Measurements from ENCODE around the gene RAB40C.
A peak's percentile ranks its signal among the peaks of the same experiment; 100 is the strongest.

Gene RAB40C

GRCh38 chr16:668519-669171 lies 78.8 kb downstream of the RAB40C start:
- intact Hi-C loops (cut with DNase I): no loop called here
- no peak for DNase-seq

- DNase-seq: no peak
- intact Hi-C loops (cut with DNase I): no loop called here
Observed at GRCh38 chr16:669666-670065, 79.8 kb downstream of the RAB40C start.

- no peak for DNase-seq
- intact Hi-C loops (cut with DNase I): no loop called here
Observed at GRCh38 chr16:670485-671352, 80.9 kb downstream of the RAB40C start.

DNA sequence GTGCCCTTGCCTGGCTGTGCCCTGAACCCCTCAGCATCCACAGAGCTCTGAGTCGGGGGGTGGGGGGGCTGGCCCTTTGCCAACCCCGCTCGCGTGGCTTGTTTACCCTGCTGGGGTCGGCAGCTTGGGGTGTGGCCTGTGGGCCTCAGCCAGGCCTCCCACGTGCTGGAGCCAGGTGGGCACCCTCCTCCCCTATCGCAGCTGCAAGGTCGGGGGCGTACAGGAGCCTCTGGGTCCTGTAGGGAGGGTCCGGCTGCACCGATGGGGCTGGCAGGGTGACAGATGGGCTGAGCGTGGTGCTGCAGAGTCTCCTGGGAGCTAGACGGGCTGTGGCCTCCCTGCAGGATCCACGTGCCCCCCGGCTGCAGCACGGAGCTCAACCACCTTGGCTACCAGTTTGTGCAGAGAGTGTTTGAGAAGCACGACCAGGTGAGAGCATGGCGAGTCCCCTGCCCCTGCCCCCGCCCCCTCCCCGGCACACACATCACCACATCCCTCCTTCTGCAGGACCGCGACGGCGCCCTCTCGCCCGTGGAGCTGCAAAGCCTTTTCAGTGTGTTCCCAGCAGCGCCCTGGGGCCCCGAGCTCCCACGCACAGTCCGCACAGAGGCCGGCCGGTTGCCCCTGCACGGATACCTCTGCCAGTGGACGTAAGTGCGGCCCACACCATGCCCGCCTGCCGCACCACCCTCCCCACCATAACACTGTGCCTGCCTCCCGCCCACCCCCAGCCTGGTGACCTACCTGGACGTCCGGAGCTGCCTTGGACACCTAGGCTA lies 81.7 kb downstream of the RAB40C start:
- no peak for DNase-seq
- intact Hi-C loops (cut with DNase I): no loop called here

GRCh38 chr16:672371-672770 lies 82.5 kb downstream of the RAB40C start:
- intact Hi-C loops (cut with DNase I): no loop called here

DNA sequence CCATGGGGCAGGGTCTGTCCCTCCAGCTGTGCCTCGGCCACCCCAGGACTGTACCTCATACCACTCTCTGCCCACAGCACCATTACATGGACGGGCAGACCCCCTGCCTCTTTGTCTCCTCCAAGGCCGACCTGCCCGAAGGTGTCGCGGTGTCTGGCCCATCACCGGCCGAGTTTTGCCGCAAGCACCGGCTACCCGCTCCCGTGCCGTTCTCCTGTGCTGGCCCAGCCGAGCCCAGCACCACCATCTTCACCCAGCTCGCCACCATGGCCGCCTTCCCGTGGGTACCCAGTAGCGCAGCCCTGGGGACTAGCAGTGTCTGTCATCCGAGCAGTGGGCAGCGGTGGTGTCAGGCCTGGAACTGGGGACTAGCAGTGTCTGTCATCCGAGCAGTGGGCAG lies 83.0 kb downstream of the RAB40C start:
- intact Hi-C loops (cut with DNase I): no loop called here
- no peak for DNase-seq

More at GRCh38 chr16:672371-672770, 82.5 kb downstream of the RAB40C start:
- no peak for DNase-seq

DNA sequence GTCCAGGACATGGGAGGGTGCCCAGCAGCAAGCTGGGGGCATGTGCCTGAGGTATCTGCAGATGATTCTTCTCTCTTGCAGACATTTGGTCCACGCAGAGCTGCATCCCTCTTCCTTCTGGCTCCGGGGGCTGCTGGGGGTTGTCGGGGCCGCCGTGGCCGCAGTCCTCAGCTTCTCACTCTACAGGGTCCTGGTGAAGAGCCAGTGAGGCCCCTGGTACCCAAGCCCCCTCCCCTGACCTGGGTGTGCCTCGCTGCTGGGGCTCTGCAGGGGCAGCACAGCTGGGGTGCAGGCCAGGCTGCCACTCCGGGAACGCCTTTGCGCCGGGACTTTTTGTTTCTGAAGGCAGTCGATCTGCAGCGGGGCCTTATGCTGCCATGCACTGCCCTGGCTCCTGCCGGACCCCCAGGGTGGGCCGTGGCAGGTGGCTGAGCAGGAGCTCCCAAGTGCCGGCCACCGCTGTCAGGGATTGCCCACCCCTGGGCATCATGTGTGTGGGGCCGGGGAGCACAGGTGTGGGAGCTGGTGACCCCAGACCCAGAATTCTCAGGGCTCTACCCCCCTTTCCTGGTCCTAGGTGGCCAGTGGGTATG lies 83.6 kb downstream of the RAB40C start:
- DNase-seq: no peak
- intact Hi-C loops (cut with DNase I): no loop called here

DNA sequence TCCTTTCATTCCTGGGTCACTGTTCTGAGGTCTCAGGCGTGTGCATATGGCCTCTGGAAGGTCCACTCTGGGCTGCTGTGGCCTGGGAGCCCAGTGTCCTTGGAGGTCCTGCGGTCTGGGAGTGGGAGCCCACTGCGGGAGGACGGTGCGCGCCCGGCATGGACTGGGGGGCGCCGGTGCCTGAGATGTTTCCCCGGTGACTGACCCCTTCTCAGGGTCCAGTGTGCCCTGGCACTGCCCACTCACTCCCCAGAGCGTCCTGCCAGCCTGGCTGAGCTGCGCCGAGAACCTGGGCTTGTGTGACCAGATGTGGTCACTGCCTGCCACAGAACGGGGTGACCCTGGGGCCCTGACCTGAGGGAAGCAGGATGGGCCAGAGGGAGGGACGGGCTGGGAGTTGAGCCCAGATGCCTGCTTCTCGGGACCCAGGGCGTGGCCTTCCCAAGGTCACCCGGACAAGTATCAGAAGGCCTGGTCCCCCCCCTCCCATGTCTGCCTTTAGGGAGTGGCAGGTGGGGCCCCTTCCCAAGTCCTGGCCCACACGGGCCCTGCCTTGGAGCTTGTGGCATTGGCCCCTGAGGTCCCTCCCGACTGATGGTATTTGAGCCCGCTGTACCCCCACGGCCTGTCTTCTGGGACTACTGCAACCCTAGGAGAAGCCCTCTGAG lies 84.5 kb downstream of the RAB40C start:
- intact Hi-C loops (cut with DNase I): no loop called here
- DNase-seq: no peak

DNA sequence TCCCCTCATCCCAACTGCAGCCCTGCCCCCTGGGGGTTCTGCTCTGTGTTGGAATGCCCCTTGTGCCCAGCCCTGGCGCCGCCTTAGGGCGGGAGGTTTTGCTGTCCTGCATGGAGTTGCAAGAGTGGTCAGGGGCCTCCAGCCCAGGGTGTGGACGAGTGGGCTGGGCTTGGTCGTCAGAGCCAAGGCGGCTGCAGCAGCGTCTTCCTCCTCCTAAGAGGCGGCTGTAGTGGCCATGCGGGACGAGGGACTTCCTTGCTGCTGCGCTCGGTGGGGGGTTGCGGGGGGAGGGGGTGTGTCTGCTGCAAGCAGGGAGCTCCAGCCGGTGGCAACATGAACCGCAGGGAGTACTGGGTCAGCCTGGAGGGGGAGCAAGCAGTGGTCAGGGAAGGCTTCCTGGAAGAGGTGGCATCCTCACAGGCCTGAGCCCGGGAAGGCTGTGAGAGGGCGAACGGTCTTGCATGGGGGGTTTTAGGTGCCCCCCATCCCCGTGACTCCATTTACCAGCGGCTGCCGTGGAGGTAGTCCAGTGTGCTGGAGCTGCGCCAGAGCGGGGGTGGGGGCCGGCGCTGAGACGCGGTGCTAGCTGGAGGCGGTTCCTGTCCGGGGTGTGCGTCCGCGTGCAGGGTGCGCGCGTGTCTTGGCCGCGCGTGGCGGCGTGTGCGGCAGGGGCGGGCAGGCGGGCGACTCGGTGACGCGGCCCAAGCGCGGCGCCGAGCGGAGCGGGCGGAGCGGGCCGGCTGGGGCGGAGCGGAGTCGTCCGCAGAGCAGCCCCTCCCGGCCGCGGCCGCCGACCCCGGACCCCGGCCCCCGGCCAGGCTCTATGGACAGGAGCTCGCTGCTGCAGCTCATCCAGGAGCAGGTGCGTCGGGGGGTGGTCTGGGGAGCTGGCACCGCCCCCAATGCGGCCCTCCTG lies 85.4 kb downstream of the RAB40C start, which contains the start of gene RHBDL1:
Gene RHBDL1, plus strand, starts transcription at position 704 of the 916 bp plus-strand sequence. Its CDS starts 120 bp downstream, at position 824.
- DNase-seq: peak in 34 of 42 donors; percentile 21 to 76 (median 55)
- intact Hi-C loops (cut with DNase I): no loop called here

- DNase-seq: no peak
- intact Hi-C loops (cut with DNase I): no loop called here
Observed at GRCh38 chr16:675884-676564, 86.2 kb downstream of the RAB40C start.

DNA sequence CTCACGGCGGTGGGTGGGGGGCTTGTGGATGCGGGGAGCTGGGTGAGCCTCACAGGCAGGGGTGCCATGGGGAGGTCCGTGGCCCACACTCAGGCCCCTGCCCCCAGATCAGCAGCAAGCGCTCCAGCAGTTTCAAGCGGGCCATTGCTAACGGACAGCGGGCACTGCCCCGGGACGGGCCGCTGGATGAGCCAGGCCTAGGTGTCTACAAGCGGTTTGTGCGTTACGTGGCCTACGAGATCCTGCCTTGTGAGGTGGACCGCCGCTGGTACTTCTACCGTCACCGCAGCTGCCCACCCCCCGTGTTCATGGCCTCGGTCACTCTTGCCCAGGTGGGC lies 86.7 kb downstream of the RAB40C start:
- no peak for DNase-seq
- intact Hi-C loops (cut with DNase I): no loop called here

DNA sequence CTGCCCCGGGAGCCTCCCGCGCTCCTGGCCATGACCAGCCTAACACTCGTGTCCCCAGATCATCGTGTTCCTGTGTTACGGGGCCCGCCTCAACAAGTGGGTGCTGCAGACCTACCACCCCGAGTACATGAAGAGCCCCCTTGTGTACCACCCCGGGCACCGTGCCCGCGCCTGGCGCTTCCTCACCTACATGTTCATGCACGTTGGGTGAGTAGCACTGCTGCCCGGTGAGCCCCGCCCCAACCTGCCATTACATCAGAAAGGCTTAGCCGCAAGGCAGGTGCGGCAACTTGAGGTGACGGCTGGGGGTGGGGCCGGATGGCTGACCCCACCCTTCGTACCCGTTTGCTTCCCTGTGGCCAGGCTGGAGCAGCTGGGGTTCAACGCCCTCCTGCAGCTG lies 87.0 kb downstream of the RAB40C start:
- intact Hi-C loops (cut with DNase I): no loop called here
- DNase-seq: no peak

GRCh38 chr16:677316-678190 lies 87.7 kb downstream of the RAB40C start:
- intact Hi-C loops (cut with DNase I): no loop called here
- no peak for DNase-seq

GRCh38 chr16:678209-678857 lies 88.5 kb downstream of the RAB40C start:
- DNase-seq: no peak
- intact Hi-C loops (cut with DNase I): no loop called here
